ENCODE measurements around the gene TGFBI.

TGFBI gene

DNA sequence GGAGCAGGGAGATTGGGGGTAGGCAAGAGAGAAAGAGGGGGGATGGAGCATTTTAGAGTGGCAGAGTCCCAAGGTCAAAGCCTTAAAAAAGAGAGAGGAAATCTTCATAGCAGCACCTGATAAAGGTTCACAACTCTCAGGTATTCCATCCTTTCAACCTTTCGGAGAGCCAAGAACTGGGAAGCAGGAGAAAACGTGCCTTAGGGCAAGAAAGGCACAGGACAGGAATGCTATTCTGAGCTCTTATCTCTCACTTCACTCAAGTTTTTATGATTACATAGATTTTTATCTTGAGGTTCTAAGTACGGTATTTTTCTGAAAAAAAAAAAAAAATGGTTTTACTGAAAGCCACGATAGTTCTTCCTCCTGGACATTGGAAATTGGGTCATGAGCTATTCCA is 69.4 kb downstream of the TGFBI start:
- 56% methylated on average over 3 of the region's 4 CpGs for WGBS (ENCODE audit: insufficient coverage)
- DNase-seq, result no peak
- ChIA-PET POLR2A (no interaction called here), CTCF (interaction anchor here (0.5 to 0.7 kb wide), 3 partner anchors 16 to 796 kb away, joined by 3 read pairs; no protein-coding TSS in a partner anchor)
- Histone ChIP-seq H3K9me3 (ENCODE audit: control extremely low read depth in 1 of 5, control insufficient read depth in 4 of 5, insufficient read depth in 2 of 5, low read depth in 1 of 5, low read length in 4 of 5) (no peaks in the 10 kb centered on the region), H3K36me3 (ENCODE audit: control insufficient read depth in 4 of 4, insufficient read depth in 4 of 4, low read length in 3 of 4) (no peaks in the 10 kb centered on the region), H3K4me3 (ENCODE audit: control insufficient read depth in 1 of 7, extremely low read depth in 1 of 7, insufficient read depth in 4 of 7, low read depth in 2 of 7, low read length in 6 of 7) (no peak overlapping the region), H3K27me3 (replicated peaks in 2 of 5; ENCODE audit: control insufficient read depth in 4 of 5, insufficient read depth in 5 of 5, low read length in 4 of 5) (peaks cover 0 to 19% (median 12%) of the 10 kb centered on the region in 5 experiments), H3K4me1 (ENCODE audit: control extremely low read depth in 1 of 4, control insufficient read depth in 4 of 4, insufficient read depth in 4 of 4, low read length in 3 of 4) (no peaks in the 10 kb centered on the region), H3K27ac (ENCODE audit: insufficient read depth in 1 of 2, low read depth in 1 of 2, low read length in 2 of 2, poor library complexity in 1 of 2, severe bottlenecking in 2 of 2) (no peak overlapping the region)

DNA sequence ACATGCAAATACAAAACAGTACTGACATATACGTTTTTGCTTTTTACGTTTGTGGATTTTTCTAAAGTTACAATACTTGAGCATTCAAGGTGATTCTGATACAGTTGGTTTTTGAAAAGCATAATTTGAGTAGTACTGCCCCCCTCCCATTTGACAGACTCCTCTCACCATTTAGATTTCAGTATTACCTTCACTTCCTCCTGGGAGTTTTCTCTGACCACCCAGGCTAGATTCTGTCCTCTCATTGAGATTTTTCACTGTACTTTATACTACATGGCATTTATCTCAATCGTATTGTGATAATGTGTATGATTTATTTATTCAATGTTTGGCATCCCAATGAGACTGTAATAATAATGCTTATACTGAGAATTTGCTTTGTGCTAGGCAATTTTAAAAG is 71.1 kb downstream of the TGFBI start:
- no peaks in the 10 kb centered on the region for H3K9me3 ChIP-seq (ENCODE audit: control extremely low read depth in 1 of 5, control insufficient read depth in 4 of 5, insufficient read depth in 2 of 5, low read depth in 1 of 5, low read length in 4 of 5)
- peaks cover 0 to 16% (median 13%) of the 10 kb centered on the region in 5 experiments for H3K27me3 ChIP-seq (replicated peaks in 2 of 5; ENCODE audit: control insufficient read depth in 4 of 5, insufficient read depth in 5 of 5, low read length in 4 of 5)
- H3K36me3 ChIP-seq (ENCODE audit: control insufficient read depth in 4 of 4, insufficient read depth in 4 of 4, low read length in 3 of 4), result no peaks in the 10 kb centered on the region
- ChIA-PET POLR2A (no interaction called here), CTCF (no interaction called here)
- no peak overlapping the region for H3K4me3 ChIP-seq (ENCODE audit: control insufficient read depth in 1 of 7, extremely low read depth in 1 of 7, insufficient read depth in 4 of 7, low read depth in 2 of 7, low read length in 6 of 7)
- no peak for DNase-seq
- no peaks in the 10 kb centered on the region for H3K4me1 ChIP-seq (ENCODE audit: control extremely low read depth in 1 of 4, control insufficient read depth in 4 of 4, insufficient read depth in 4 of 4, low read length in 3 of 4)
- H3K27ac ChIP-seq (ENCODE audit: insufficient read depth in 1 of 2, low read depth in 1 of 2, low read length in 2 of 2, poor library complexity in 1 of 2, severe bottlenecking in 2 of 2), result no peak overlapping the region
- no CpG with 5 or more reads among the region's 3 CpGs for WGBS (ENCODE audit: insufficient coverage)

DNA sequence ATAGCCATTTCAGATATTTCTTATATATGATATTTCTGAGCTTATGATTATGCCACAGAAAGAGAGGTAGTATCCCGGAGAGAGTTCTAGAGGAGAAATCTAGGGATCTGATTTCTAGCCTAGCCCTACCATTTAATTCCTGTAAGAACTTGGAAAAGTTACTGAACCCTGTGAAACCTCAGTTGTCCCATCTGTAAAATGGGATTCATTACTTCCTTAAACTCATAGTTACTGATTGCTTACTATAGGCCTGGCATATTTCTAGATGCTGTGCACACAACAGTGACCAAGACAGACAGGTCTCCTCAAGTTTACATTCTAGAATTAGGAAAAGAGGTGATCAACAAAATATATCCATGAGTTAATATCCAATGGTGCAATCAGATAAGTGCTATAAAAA is 73.1 kb downstream of the TGFBI start:
- DNase-seq, result no peak
- POLR2A ChIA-PET, result no interaction called here

GRCh38 chr5:136103118-136103517 is 74.3 kb downstream of the TGFBI start:
- no peak for DNase-seq
- Histone ChIP-seq H3K9me3 (ENCODE audit: control extremely low read depth in 1 of 5, control insufficient read depth in 4 of 5, insufficient read depth in 2 of 5, low read depth in 1 of 5, low read length in 4 of 5) (no peaks in the 10 kb centered on the region), H3K27me3 (replicated peaks in 2 of 5; ENCODE audit: control insufficient read depth in 4 of 5, insufficient read depth in 5 of 5, low read length in 4 of 5) (peaks cover 0 to 16% (median 1%) of the 10 kb centered on the region in 5 experiments), H3K36me3 (ENCODE audit: control insufficient read depth in 4 of 4, insufficient read depth in 4 of 4, low read length in 3 of 4) (no peaks in the 10 kb centered on the region), H3K4me3 (ENCODE audit: control insufficient read depth in 1 of 7, extremely low read depth in 1 of 7, insufficient read depth in 4 of 7, low read depth in 2 of 7, low read length in 6 of 7) (no peak overlapping the region), H3K27ac (ENCODE audit: insufficient read depth in 1 of 2, low read depth in 1 of 2, low read length in 2 of 2, poor library complexity in 1 of 2, severe bottlenecking in 2 of 2) (no peak overlapping the region), H3K4me1 (ENCODE audit: control extremely low read depth in 1 of 4, control insufficient read depth in 4 of 4, insufficient read depth in 4 of 4, low read length in 3 of 4) (no peaks in the 10 kb centered on the region)
- 100% methylated on average over 1 of the region's 1 CpG for WGBS (ENCODE audit: insufficient coverage)
- ChIA-PET POLR2A (no interaction called here), CTCF (interaction anchor here (1.6 kb wide), 1 partner anchor 12 kb away, joined by 3 read pairs; no protein-coding TSS in a partner anchor)

More for the DNA sequence above, 73.1 kb downstream of the TGFBI start:
- H3K4me3 ChIP-seq (ENCODE audit: control insufficient read depth in 1 of 7, extremely low read depth in 1 of 7, insufficient read depth in 4 of 7, low read depth in 2 of 7, low read length in 6 of 7), result no peak overlapping the region
- WGBS (ENCODE audit: insufficient coverage), result 100% methylated on average over 1 of the region's 1 CpG
- no peaks in the 10 kb centered on the region for H3K9me3 ChIP-seq (ENCODE audit: control extremely low read depth in 1 of 5, control insufficient read depth in 4 of 5, insufficient read depth in 2 of 5, low read depth in 1 of 5, low read length in 4 of 5)
- peaks cover 0 to 14% (median 10%) of the 10 kb centered on the region in 5 experiments for H3K27me3 ChIP-seq (replicated peaks in 2 of 5; ENCODE audit: control insufficient read depth in 4 of 5, insufficient read depth in 5 of 5, low read length in 4 of 5)
- H3K27ac ChIP-seq (ENCODE audit: insufficient read depth in 1 of 2, low read depth in 1 of 2, low read length in 2 of 2, poor library complexity in 1 of 2, severe bottlenecking in 2 of 2), result no peak overlapping the region
- CTCF ChIA-PET, result interaction anchor here (1.6 kb wide), 1 partner anchor 13 kb away, joined by 3 read pairs; no protein-coding TSS in a partner anchor
- no peaks in the 10 kb centered on the region for H3K36me3 ChIP-seq (ENCODE audit: control insufficient read depth in 4 of 4, insufficient read depth in 4 of 4, low read length in 3 of 4)
- no peaks in the 10 kb centered on the region for H3K4me1 ChIP-seq (ENCODE audit: control extremely low read depth in 1 of 4, control insufficient read depth in 4 of 4, insufficient read depth in 4 of 4, low read length in 3 of 4)

- ChIA-PET POLR2A (no interaction called here), CTCF (interaction anchor here (0.8 to 1.2 kb wide), 2 partner anchors 17 to 30 kb away, joined by 3 read pairs; no protein-coding TSS in a partner anchor)
- WGBS (ENCODE audit: insufficient coverage), result 83% methylated on average over 7 of the region's 8 CpGs
- Histone ChIP-seq H3K36me3 (ENCODE audit: control insufficient read depth in 4 of 4, insufficient read depth in 4 of 4, low read length in 3 of 4) (no peaks in the 10 kb centered on the region), H3K4me1 (ENCODE audit: control extremely low read depth in 1 of 4, control insufficient read depth in 4 of 4, insufficient read depth in 4 of 4, low read length in 3 of 4) (no peaks in the 10 kb centered on the region), H3K27ac (ENCODE audit: insufficient read depth in 1 of 2, low read depth in 1 of 2, low read length in 2 of 2, poor library complexity in 1 of 2, severe bottlenecking in 2 of 2) (no peak overlapping the region), H3K9me3 (ENCODE audit: control extremely low read depth in 1 of 5, control insufficient read depth in 4 of 5, insufficient read depth in 2 of 5, low read depth in 1 of 5, low read length in 4 of 5) (no peaks in the 10 kb centered on the region), H3K27me3 (replicated peaks in 2 of 5; ENCODE audit: control insufficient read depth in 4 of 5, insufficient read depth in 5 of 5, low read length in 4 of 5) (peaks cover 0 to 16% (median 0%) of the 10 kb centered on the region in 5 experiments), H3K4me3 (ENCODE audit: control insufficient read depth in 1 of 7, extremely low read depth in 1 of 7, insufficient read depth in 4 of 7, low read depth in 2 of 7, low read length in 6 of 7) (no peak overlapping the region)
- no peak for DNase-seq
These were observed 75.6 kb downstream of the TGFBI start for GRCh38 chr5:136104306-136104965.

DNA sequence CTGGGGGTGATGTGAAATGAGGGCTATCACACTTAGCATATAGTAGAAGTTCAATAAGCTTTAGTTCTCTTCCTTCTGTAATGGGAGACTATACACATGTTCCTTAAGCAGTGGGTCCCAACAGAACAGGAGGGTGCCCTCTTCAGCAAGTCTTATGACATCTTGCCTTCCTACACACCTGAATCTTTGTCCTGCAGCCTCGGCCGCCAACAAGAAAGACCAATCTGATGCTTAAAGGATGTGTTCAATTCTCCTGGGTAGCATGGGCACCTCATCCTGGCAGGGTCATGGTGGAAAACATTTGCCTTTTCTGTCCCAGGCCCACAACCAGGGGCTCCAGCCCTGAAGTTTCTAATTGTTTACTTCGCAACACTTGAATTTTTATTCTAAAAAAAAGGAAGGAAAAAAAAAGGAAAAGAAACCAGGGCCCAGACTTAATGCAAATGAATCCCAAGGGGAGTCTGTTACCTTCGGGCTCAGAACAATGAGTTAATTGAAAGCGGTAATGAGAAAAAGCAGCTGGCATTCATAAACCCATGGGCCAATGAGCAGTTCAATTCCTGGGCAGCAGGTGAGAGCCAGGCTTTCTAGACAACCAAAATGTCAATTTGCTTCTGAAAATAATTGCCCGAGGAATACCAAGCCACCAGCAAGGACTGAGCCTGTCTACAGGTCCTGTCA is 77.7 kb downstream of the TGFBI start:
- 98% methylated on average over 5 of the region's 6 CpGs for WGBS (ENCODE audit: insufficient coverage)
- POLR2A ChIA-PET, result no interaction called here
- no peaks in the 10 kb centered on the region for H3K4me1 ChIP-seq (ENCODE audit: control extremely low read depth in 1 of 4, control insufficient read depth in 4 of 4, insufficient read depth in 4 of 4, low read length in 3 of 4)
- no peaks in the 10 kb centered on the region for H3K36me3 ChIP-seq (ENCODE audit: control insufficient read depth in 4 of 4, insufficient read depth in 4 of 4, low read length in 3 of 4)
- CTCF ChIA-PET, result no interaction called here
- no peak overlapping the region for H3K4me3 ChIP-seq (ENCODE audit: control insufficient read depth in 1 of 7, extremely low read depth in 1 of 7, insufficient read depth in 4 of 7, low read depth in 2 of 7, low read length in 6 of 7)
- no peak overlapping the region for H3K27ac ChIP-seq (ENCODE audit: insufficient read depth in 1 of 2, low read depth in 1 of 2, low read length in 2 of 2, poor library complexity in 1 of 2, severe bottlenecking in 2 of 2)
- no peak for DNase-seq
- H3K9me3 ChIP-seq (ENCODE audit: control extremely low read depth in 1 of 5, control insufficient read depth in 4 of 5, insufficient read depth in 2 of 5, low read depth in 1 of 5, low read length in 4 of 5), result no peaks in the 10 kb centered on the region
- peaks cover 0 to 9% (median 0%) of the 10 kb centered on the region in 5 experiments for H3K27me3 ChIP-seq (replicated peaks in 2 of 5; ENCODE audit: control insufficient read depth in 4 of 5, insufficient read depth in 5 of 5, low read length in 4 of 5)

DNA sequence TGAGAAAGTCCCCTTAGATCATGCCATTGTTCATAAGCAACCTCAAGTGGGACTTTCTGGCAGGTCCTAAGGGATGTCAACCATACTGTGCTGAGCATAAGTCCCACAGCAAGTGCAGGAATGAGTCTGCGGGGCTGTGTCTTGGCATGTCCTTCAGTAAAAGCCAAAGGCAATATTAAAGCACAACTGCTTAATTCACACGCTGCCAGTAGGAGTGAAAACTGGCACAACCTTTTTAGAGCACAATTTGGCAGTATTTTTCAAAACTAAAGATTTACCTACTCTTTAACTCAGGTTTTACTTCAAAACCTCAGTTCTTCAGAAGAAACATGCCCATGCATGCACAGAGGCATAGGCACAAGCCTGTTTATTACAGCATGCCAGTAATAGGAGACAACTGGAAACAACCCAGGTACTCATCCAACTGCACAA is 79.4 kb downstream of the TGFBI start:
- no peak for DNase-seq
- 91% methylated on average over 2 of the region's 2 CpGs for WGBS (ENCODE audit: insufficient coverage)
- ChIA-PET POLR2A (no interaction called here), CTCF (no interaction called here)
- no peak overlapping the region for H3K27ac ChIP-seq (ENCODE audit: insufficient read depth in 1 of 2, low read depth in 1 of 2, low read length in 2 of 2, poor library complexity in 1 of 2, severe bottlenecking in 2 of 2)
- H3K27me3 ChIP-seq (replicated peaks in 2 of 5; ENCODE audit: control insufficient read depth in 4 of 5, insufficient read depth in 5 of 5, low read length in 4 of 5), result peaks cover 0 to 6% (median 0%) of the 10 kb centered on the region in 5 experiments
- no peak overlapping the region for H3K4me3 ChIP-seq (ENCODE audit: control insufficient read depth in 1 of 7, extremely low read depth in 1 of 7, insufficient read depth in 4 of 7, low read depth in 2 of 7, low read length in 6 of 7)
- no peaks in the 10 kb centered on the region for H3K9me3 ChIP-seq (ENCODE audit: control extremely low read depth in 1 of 5, control insufficient read depth in 4 of 5, insufficient read depth in 2 of 5, low read depth in 1 of 5, low read length in 4 of 5)
- no peaks in the 10 kb centered on the region for H3K36me3 ChIP-seq (ENCODE audit: control insufficient read depth in 4 of 4, insufficient read depth in 4 of 4, low read length in 3 of 4)
- H3K4me1 ChIP-seq (ENCODE audit: control extremely low read depth in 1 of 4, control insufficient read depth in 4 of 4, insufficient read depth in 4 of 4, low read length in 3 of 4), result no peaks in the 10 kb centered on the region

All from common myeloid progenitor, CD34-positive (primary cell).